GM12878 (cell line): ENCODE measurements around the gene SCN7A. TPM values are rescaled to one million over a fixed set of nuclear protein-coding genes. Genes with fewer than 3 reads are reported as not detected.

Experiments used
- E2F8 ChIP-seq: fragments of 450-650 bp; IDR thresholded peaks from 2 replicates; pipeline ENCODE4 v1.6.1; 2018; ENCODE audit warnings: mild to moderate bottlenecking, low read depth, moderate library complexity; ENCODE audit not compliant: partially characterized antibody
- IKZF2 ChIP-seq, 2 experiments: fragments of 450-650 bp; IDR thresholded peaks; 2 replicates each; pipeline ENCODE4 v1.6.1; 2017; ENCODE audit warnings: mild to moderate bottlenecking in 2 of 2, moderate library complexity in 2 of 2
- JUNB ChIP-seq: IDR thresholded peaks from 2 replicates; pipeline ENCODE4 v1.6.1; 2016; ENCODE audit warnings: antibody characterized with exemption, mild to moderate bottlenecking
- KLF5 ChIP-seq: fragments of 450-650 bp; IDR thresholded peaks from 2 replicates; pipeline ENCODE4 v1.6.1; 2014; ENCODE audit warnings: mild to moderate bottlenecking; ENCODE audit not compliant: partially characterized antibody
- MAX ChIP-seq: IDR thresholded peaks from 2 replicates; pipeline ENCODE4 v1.6.1; 2012; ENCODE audit warnings: low read depth, low read length, improper control_type of control experiment
- RFX5 ChIP-seq: IDR thresholded peaks from 2 replicates; pipeline ENCODE4 v1.6.1; 2011; ENCODE audit warnings: low read depth, low read length, improper control_type of control experiment
- polyA plus RNA-seq, 11 experiments: library from polyadenylated mRNA; depleted of rRNA in 4 of 11; unstranded in 6 of 11; stranded (reverse) in 5 of 11; fragments of >200 nt; fragmentation: Nextera tagmentation in 4 of 11; fragmentation: Illumina TruSeq in 1 of 11; extraction: Ambion mirVana in 4 of 11; extraction: Trizol in 1 of 11; gene quantifications; 1 replicate in 1 of 11; 2 replicates in 10 of 11; pipeline versions ENCODE4 v1.2.1 to v1.2.3, GENCODE V29; 2011 to 2016; ENCODE audit warnings: inconsistent platforms in 2 of 11, missing spikeins in 2 of 11, low read depth in 1 of 11
- total RNA-seq, 4 experiments: library from RNA; depleted of rRNA in 3 of 4; stranded (reverse); fragments of >200 nt in 3 of 4; fragmentation: Illumina TruSeq in 1 of 4; extraction: Trizol in 1 of 4; gene quantifications; 2 replicates each; pipeline versions ENCODE4 v1.2.1 to v1.2.3, GENCODE V29; 2013 to 2021
- TF ChIP-seq, protein P1 (sequence below): fragments of 450-650 bp; conservative IDR thresholded peaks from 2 replicates; pipeline ENCODE4 v1.6.1; 2017; ENCODE audit warnings: mild to moderate bottlenecking, moderate library complexity
- TF ChIP-seq, protein P2 (sequence below): IDR thresholded peaks from 2 replicates; pipeline ENCODE4 v1.6.1; 2012; ENCODE audit warnings: low read length, inconsistent platforms

The SCN7A gene
- total and polyA plus RNA-seq, 10 of the 15 experiments (the other 5 are each of a cell fraction or from before 2014, with no cell fraction given): 0.05 TPM; not detected in 9

GRCh38 chr2:166404831-166405568, 89.0 kb downstream of the SCN7A start (continued):
- TF ChIP-seq E2F8 (no peak), MAX (no peak), JUNB (no peak), RFX5 (no peak), IKZF2 (IDR thresholded peaks at IDR 0.05) (no peak), KLF5 (no peak)
- TF ChIP-seq, protein P1, sequence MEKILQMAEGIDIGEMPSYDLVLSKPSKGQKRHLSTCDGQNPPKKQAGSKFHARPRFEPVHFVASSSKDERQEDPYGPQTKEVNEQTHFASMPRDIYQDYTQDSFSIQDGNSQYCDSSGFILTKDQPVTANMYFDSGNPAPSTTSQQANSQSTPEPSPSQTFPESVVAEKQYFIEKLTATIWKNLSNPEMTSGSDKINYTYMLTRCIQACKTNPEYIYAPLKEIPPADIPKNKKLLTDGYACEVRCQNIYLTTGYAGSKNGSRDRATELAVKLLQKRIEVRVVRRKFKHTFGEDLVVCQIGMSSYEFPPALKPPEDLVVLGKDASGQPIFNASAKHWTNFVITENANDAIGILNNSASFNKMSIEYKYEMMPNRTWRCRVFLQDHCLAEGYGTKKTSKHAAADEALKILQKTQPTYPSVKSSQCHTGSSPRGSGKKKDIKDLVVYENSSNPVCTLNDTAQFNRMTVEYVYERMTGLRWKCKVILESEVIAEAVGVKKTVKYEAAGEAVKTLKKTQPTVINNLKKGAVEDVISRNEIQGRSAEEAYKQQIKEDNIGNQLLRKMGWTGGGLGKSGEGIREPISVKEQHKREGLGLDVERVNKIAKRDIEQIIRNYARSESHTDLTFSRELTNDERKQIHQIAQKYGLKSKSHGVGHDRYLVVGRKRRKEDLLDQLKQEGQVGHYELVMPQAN: no peak
- TF ChIP-seq, protein P2, sequence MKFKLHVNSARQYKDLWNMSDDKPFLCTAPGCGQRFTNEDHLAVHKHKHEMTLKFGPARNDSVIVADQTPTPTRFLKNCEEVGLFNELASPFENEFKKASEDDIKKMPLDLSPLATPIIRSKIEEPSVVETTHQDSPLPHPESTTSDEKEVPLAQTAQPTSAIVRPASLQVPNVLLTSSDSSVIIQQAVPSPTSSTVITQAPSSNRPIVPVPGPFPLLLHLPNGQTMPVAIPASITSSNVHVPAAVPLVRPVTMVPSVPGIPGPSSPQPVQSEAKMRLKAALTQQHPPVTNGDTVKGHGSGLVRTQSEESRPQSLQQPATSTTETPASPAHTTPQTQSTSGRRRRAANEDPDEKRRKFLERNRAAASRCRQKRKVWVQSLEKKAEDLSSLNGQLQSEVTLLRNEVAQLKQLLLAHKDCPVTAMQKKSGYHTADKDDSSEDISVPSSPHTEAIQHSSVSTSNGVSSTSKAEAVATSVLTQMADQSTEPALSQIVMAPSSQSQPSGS: no peak
